GM13977 (cell line): ENCODE results near the gene VASP.

Experiments used
- DNase-seq: peaks from one replicate; pipeline ENCODE4 v3.0.0; 2012; ENCODE audit warnings: low spot score
- in situ Hi-C: fragments of 300-500 bp; cut with MboI; formaldehyde crosslinking; loops from one replicate; pipeline ENCODE4 v1.12.0; 2022; ENCODE audit warnings: low sequenced_read_pairs, low pct_unique_long_range_greater_than_20kb, mixed read lengths, inconsistent platforms; ENCODE audit not compliant: unreplicated experiment
- TF ChIP-seq, protein P1 (sequence below): IDR thresholded peaks from 2 replicates; pipeline ENCODE4 v1.5.1; 2012; ENCODE audit warnings: mild to moderate bottlenecking, control low read depth; ENCODE audit not compliant: insufficient read depth; ENCODE audit errors: extremely low read depth, missing control alignments

The VASP gene

DNA sequence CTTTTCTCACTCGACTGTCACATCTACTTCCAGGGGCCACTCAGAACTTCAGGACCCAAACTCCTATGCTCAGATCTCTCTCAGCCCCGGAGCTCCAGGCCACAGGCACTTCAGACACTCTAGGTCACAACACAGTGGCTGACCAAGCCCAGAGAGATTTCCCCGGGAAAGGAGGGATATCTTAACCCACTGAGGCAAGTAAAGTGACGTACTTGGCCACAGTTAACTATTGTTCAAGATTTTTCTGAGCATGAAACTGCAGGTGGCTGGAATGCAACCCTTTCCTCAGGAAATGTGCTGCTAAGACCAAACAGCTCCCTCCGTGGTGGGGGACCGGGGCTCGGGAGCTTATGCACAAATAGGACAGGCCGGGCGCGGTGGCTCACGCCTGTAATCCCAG, 53.4 kb downstream of the VASP start:
- in situ Hi-C loops: no loop called here
- TF ChIP-seq, protein P1, sequence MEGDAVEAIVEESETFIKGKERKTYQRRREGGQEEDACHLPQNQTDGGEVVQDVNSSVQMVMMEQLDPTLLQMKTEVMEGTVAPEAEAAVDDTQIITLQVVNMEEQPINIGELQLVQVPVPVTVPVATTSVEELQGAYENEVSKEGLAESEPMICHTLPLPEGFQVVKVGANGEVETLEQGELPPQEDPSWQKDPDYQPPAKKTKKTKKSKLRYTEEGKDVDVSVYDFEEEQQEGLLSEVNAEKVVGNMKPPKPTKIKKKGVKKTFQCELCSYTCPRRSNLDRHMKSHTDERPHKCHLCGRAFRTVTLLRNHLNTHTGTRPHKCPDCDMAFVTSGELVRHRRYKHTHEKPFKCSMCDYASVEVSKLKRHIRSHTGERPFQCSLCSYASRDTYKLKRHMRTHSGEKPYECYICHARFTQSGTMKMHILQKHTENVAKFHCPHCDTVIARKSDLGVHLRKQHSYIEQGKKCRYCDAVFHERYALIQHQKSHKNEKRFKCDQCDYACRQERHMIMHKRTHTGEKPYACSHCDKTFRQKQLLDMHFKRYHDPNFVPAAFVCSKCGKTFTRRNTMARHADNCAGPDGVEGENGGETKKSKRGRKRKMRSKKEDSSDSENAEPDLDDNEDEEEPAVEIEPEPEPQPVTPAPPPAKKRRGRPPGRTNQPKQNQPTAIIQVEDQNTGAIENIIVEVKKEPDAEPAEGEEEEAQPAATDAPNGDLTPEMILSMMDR: no peak
- no peak for DNase-seq

DNA sequence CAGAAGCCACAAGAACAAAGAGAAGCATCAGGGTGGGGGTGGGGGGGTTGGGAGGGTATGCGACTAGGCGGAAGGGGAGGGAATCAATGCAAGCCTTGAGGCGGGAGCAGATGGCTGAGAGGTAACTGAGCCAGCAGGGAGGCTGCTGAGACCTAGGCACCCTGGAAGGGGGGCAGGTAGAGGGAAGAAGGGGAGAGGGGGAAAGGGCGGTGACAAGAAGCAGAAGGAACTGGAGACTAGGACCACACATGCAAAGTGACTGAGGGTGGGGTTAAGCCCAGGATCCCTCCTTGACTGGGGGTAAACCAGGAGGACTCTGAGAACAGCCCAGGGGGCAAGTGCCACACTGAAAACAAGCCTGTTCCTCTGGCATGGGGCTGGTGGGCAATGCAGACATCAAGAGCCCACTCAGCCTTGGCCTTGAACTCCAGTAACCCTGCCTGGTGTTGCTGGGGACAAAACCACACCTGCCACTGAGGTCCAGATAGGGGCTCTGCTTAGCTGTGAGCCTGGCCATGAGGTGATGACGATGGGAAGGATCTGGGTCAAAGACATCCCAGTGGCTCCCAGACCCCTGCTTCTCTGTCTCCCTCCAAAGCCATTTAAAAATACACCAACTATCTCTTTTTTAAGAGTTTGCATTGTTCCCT, 57.0 kb downstream of the VASP start:
- DNase-seq: no peak
- TF ChIP-seq, protein P1: no peak
- in situ Hi-C loops: no loop called here

DNA sequence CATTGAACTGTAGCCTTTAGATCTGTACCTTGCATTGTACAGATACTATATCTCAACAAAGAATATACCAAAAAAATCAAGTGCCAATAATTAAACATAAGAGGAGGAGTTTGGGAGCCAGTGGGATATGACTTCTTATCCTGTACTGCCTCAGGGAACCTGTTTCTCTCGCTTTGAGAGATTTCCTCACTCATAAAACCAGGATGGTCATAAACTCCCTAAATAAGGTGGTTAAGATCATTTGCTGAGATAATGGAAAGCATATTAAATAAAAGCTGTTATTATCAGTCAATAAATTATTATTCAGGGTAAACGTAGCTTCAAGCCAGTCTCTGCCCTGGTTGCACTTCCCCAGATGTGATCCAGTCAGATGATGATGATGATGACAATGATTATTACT, 60.3 kb downstream of the VASP start:
- in situ Hi-C loops: no loop called here
- DNase-seq: no peak
- TF ChIP-seq, protein P1: no peak

DNA sequence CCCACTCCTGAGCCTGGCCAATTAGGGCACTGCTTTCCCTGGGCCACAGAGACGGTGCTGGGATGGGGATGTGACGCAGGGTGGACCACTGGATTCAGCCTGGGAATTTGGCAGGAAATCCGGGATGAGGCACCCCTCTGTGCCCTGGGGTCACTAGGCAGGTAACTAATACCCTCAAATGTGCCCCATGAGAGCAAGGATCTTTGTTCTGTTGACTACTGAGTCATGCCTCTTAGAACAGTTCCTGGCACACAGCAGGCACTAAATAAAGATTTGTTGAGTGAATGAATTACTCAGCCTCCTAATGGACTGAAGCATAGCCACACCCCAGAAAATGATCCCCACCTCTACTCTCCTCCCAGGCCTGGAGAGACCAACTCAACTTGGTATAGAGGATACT, 61.5 kb downstream of the VASP start:
- no peak for DNase-seq
- in situ Hi-C loops: no loop called here
- TF ChIP-seq, protein P1: no peak

DNA sequence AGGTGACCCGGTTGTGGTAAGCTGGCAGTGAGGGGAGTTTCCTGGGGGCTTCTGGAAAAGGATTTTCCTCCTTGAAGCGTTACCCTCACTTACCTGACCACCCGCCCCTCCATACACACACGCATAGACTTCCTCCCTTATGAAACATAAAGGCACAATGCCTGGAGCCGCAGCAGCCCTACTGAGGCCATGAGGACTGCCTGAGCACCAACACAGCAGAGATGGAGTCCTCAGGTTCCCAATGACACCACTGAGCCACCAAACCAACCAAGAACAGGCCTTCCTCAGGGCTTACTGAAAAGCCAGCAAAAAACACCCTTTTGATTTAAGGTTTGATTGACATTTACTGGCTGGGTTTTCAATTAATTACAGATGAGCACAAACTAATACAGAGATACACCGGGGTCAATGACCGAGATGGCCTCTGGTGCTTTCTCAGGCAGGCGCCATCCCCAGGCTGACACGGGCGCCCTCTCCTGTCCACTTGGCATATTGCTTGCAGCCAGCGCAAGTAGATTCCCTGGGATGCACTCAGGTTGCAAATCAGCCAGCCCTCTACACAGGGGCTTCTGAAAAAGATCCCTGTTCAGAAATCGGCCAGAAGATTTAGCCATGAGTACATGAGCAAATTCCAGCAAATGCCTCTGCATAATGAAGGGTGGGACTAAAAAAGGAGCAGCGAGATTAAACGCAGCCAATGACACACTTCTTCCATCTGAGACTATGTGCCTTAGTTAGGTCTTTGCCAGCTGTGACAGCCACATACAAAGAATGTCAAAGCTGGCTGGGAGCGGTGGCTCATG, 62.5 kb downstream of the VASP start:
- DNase-seq: no peak
- TF ChIP-seq, protein P1: peak; percentile 79
- in situ Hi-C loops: no loop called here

DNA sequence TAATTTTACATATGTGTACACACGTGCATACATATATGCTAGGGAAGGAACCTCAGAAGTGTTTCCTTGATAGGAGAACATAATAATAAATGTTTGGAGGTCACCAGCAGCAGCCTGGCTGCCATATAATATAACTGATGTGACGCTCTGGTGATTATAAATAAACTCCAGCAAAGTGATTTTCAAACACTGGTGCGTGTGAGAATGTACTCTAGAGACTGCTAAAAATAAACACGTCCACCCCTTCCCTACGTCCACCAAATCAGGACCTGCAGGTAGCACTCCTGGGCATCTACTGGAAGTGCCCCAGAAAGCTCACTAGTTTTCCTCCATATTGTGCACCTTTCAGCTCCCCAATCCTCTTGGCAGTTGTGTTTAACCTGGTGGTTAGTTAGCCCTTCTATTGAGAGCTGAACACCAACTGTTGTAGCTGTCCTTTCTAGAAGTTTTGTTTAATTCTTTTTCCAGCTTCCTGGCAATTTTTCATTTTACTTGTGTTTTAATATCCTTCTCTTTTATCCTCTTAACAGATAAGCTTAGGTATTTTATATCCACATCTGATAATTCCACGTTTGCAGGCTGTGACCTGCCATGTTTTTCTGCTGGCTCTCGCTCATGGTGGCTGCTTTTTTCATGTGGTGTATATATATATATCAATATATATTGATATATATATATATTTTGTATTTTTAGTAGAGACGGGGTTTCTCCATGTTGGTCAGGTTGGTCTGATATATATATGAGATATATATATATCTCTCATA, 64.4 kb downstream of the VASP start:
- DNase-seq: no peak
- TF ChIP-seq, protein P1: no peak
- in situ Hi-C loops: no loop called here
